GM19328 (cell line): Measurements from ENCODE around the gene PATJ.
"Not testable (repeated sequence)": the region's sequence is repeated elsewhere in the genome, so short reads cannot be mapped to it uniquely, and the experiment has no call there.

Experiments
- ATAC-seq: cut with Tn5 transposase; IDR thresholded peaks from one replicate; pipeline ENCODE4 v1.9.1; 2021; ENCODE audit warnings: mild to moderate bottlenecking, moderate library complexity; ENCODE audit not compliant: unreplicated experiment

PATJ gene

GRCh38 chr1:61741711-61742619 is at the start of gene PATJ:
TSS of gene PATJ (plus strand) at chr1:61742480. CDS start at chr1:61762893, 20,413 bp downstream.
- ATAC-seq = peak; percentile 80

DNA sequence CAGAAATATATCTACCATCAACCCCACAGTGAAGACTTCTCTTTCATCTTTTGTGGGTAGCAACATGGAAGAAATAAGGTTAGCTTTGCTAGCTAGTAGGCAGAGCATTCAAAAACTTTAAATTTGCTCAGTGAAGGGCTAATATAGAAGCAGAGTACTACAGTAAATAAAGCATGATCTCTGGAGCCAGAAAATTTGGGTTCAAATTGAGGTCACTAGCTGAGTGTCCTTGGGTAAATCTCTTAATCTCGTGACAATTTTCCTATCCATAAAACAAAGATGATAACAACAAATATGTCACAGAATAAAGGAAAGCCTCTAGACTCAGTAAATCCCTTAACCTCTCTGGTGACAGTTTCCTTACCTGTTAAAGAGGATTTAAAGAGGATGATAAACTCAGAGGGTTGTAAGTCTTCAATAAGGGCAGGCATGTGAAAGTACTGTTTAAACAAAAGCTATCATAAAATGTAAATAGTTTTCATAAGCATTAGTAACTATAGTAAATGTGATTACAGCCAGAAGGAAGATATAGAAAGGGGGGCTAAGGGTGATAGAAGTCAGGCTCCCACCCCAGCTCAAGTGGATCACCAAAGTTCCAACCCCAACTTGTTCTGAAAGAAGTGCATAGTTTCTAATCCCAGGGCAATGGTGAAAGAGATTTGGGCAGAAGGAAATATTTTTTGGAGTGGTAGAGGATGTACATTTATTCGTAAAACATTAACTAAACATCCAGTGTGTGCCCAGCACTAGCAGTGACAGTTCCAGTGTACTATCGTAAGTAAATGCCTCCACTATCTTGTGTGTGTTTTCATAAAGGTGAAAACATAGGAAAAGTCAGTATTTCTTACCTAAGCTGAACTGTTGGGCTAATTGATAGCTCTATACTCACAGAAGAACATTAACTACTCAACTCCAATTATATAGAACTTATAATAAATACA is 42.1 kb upstream of the PATJ start:
- no peak for ATAC-seq

- no peak for ATAC-seq
These were observed 33.0 kb upstream of the PATJ start for GRCh38 chr1:61708953-61709907.

- no peak for ATAC-seq
These were observed 32.4 kb upstream of the PATJ start for GRCh38 chr1:61709908-61710289.

DNA sequence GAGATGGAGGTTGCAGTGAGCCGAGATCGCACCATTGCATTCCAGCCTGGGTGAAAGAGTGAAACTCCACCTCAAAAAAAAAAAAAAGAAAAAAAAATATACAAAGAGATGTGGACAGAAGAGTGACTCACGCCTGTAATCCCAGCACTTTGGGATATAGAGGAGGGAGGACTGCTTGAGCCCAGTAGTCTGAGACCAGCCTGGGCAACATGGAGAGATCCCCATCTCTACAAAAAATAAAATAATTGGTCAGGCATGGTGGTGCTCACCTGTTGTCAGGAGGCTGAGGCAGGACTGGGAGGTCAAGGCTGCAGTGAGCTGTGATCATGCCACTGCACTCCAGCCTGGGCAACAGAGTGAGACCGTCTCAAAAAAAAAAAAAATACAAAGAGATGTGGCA is 31.0 kb upstream of the PATJ start:
- ATAC-seq = not testable (repeated sequence)

DNA sequence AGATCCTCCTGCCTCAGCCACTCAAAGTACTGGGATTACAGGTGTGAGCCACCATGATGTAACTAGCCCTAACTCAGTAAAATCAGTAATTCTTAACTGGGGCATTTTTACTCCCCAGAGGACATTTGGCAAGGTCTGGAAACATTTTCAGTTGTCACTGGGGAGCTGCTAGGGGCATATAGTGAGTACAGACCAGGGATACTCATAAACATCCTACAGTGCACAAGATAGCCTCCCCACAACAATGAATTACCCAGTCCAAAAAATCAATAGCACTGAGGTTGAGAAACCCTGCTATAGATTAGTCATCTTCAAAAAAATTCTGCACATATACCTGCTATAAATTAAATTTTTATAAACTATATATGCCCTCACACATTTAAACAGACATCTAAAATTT is 30.3 kb upstream of the PATJ start:
- ATAC-seq = no peak

GRCh38 chr1:61718996-61719663 is 23.1 kb upstream of the PATJ start:
- not testable (repeated sequence) for ATAC-seq

DNA sequence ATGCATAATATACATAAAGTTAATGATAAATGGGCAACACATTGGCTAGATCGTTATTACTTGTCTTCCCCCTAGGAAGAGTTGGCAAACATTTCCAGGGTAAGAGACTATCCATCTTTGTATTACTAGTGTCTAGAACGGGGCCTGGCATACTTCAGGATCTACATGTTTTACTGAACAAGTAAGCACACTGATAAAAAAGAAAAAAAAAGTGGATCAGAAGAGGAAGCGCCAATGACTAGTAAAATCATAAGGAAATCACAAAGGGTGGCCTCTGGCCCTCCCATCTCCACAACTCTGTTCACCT is 17.8 kb upstream of the PATJ start:
- ATAC-seq = no peak

DNA sequence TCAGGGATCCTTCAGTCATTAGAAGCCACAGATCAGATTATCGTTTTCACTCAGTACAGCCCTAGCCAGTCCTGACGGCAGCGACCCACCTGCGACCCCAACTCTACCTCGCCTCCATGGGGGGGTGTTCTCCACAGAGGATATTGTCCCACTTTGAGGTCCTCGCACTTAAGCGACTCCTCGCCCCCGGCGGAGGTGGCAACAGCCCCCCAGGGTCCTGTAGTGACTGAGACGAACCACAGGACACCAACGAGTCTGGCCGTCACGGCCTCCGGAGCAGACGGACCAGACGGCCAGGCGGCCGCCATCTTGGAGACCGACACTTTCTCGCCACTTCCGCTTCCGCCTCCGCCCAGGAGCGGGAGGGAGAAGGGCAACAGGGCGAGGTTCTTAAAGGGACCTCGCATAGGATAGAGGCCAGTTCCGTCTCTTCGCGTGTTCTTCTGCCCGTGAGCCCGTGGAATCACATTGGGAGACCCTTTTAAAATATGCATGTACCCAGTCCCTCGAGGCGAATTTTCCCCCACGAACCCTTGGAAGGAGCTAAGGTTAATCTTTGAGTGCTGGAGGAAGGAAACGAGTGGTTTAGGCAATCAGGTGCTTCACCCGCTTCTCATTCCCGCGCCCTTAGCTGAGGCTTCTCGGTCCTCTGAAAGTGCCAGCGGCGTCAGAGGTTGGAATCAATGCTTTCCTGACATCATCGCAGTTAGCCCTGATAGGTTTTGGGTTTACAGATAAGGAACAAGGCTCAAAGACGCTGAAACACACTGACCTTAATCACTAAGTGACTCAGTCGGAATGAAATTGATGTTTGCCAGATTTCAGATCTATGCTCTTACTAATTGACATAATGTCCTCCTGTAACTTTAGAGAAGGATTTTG is 17.2 kb upstream of the PATJ start, which contains the start of gene TM2D1:
TM2D1 (minus strand) TSS at position 329 of the 882 bp plus-strand sequence; CDS start at position 308, 21 bp downstream.
- peak; percentile 100 for ATAC-seq

DNA sequence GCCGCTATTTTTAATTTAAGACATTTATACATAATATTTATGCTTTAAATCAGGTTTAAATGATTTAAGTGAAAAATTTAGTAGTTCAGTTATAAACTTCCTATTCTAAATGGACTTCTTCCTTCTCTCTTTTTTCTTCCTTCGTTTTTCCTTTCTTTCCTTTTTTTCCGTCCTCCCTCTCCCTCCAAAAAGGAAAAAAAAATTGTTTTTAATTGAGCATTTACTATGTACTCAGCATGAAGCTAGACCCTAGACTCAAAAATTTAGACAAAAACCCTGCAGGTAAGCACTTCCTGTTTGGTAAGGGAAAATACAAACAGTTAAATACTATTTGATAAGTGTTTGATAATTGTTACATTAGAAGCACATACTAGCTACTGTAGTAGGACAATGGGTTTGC is 14.7 kb upstream of the PATJ start:
- no peak for ATAC-seq

DNA sequence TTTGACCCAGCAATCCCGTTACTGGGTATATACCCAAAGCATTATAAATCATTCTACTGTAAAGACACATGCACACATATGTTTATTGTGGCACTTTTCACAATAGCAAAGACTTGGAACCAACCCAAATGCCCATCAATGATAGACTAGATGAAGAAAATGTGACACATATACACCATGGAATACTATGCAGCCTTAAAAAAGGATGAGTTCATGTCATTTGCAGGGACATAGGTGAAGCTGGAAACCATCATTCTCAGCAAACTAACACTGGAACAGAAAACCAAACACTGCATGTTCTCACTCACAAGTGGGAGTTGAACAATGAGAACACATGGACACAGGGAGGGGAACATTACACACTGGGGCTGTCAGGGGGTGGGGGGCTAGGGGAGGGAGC is 11.6 kb upstream of the PATJ start:
- ATAC-seq = not testable (repeated sequence)

DNA sequence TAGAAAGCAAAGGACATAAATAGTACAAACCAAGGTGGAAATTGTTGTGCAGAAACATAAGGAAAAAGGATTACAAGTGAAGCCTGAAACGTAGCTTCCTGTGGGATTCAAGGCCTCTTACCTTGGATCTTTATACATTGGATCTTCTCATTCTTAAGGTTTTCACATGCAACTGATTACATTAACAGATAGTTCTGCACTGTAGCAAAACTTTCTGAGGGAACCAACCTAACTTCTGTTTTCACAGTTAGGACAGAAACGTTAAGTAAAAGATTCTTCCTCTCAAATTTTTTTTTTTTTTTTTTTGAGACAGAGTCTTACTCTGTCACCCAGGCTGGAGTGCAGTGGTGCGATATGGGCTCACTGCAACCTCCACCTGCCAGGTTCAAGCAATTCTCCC is 9.6 kb upstream of the PATJ start:
- ATAC-seq = no peak

DNA sequence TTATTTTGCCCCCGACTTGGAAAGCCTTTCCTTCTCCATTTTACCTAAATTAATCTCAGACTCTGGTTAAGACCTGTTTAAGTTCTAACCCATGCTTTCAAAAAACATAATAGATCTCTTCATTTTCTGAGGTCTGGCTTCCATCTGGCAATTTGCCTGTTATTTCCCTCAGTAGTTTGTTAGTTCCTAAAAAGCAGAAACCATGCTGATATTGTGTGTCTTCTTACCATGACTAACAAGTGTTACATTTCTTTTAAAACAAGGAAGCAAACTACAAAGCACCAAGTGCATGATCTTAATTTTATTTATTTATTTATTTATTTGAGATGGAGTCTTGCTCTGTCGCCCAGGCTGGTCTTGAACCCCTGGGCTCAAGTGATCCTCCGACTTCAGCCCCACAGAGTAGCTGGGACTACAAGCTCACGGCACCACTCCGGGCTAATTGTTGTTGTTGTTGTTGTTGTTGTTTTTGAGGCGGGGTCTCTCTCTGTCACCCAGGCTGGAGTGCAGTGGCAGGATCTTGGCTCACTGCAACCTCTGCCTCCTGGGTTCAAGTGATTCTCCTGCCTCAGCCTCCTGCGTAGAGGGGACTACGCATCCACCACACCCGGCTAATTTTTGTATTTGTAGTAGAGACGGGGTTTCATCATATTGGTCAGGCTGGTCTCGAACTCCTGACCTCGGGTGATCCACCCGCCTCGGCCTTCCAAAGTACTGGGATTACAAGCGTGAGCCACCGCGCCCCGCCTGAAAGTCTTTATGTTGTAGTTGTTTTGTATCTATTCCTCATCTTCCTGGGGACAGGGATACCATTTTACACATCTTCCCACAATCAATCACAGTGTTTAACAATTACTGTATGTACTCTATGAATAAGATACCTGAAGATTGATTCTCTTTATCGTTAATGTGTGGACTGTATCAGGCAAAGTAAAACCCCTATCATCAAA is 1.3 kb upstream of the PATJ start:
- no peak for ATAC-seq

DNA sequence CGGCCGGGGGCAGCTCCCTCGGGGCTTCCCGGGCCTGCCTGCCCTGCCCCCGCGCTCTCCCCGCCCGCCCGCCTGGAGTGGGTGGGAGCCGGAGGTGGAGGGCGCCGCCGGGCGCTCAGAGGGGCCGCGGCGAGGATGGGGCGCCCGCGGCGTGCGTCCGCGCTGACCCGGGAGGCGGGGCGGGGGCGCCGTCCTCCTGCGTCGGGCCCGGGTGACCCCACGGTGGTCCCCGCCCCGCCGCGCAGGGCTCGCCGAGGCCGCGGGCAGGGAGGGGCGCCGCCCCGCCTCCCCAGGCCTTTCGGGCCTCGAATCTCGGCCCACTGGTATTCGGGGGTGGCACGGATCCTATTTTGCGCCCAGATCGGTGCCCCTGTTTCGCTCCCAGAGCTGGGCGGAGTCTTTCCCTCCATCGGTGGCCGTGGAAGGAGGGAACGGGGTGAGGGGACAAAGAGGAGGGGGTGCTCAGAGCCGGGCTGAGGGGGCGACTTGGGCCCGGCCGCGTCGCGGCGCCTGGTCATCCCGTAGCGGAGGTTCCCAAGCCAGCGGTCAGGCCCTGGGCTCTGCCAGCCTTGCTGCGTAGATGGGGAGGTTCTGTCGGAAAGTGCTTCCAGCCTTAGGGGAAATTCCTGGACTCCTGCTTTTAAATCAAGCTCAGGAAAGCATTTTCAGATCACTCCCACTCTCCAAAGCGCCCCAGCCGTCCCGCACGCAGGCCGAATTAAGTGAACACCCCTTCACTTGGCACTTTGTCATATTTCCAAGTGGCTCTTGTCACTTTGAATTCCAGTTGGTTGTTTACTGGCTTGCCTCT is 545 bp downstream of the PATJ start:
- ATAC-seq = peak; percentile 54

DNA sequence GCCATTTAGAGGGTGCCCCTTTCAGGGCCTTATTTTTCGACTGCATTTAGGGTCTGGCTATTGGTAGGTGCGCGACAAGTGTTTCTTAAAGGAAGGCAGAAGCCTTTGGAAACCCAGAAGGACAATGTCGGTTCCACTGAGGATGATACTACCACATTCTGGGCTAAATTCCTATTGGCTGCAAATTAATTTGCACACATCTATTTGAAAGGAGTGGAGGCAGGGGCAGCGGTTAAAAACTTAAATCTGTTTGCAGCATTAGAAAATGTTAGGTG is 1.1 kb downstream of the PATJ start:
- ATAC-seq = no peak

GRCh38 chr1:61743716-61744580 is 1.7 kb downstream of the PATJ start:
- no peak for ATAC-seq
